GM19395 (cell line): ENCODE results near the gene EME2.

Experiments used
- ATAC-seq: cut with Tn5 transposase; IDR thresholded peaks from one replicate; pipeline ENCODE4 v1.9.1; 2021; ENCODE audit warnings: mild to moderate bottlenecking, moderate library complexity; ENCODE audit not compliant: unreplicated experiment

Gene EME2

GRCh38 chr16:1817276-1817589 lies 44.6 kb downstream of the EME2 start:
- no peak for ATAC-seq

DNA sequence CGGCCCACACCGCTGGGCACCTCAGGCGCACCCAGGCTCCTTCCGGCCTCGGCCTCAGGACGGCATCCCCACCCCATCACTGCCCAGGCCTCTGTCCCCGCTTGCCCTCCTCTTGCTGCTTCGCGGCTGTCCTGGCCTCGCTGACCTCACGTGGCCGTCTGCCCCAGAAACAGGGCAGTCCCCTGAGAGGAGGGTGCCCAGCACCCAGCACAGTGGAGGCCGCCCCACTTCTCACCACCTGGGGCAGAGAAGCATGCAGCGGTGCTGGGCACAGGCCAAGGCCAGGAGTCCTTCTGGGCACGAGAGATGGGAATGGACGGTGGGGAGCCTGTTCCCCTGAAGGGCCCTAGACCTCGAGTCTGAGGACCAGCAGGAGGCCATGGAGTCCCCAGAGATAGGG lies 45.1 kb downstream of the EME2 start:
- no peak for ATAC-seq

DNA sequence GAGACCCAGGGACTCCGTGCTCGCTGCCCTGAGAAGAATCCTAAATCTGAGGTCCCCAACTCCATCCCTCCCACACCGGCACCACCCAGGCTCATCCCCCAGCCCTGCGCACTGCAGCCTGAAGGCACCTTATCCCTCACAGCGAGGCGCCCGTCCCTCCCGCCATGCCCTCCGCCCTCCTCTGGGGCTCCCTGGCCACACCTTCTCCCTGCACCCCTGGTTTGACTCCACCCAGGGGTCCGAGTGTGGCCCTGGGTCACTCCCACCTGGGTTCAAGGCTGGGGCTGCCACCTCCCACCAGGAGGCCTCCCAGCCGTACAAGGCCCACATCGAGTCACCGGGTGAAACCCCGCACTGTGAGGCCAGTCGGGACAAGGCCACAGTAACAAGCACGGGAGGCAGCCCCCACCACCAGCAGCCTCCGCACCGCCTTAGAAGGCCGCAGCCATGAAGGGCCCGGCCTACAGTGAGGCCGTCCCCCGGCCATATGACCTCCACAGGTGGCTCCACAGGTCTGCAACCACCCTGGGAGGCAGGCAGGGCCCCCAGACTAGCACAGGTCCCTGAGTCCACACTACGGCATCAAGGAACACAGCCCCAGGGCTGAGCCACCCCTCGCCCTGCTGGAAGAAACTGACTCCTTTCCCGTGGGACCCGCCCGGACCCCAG lies 45.7 kb downstream of the EME2 start:
- ATAC-seq = no peak

DNA sequence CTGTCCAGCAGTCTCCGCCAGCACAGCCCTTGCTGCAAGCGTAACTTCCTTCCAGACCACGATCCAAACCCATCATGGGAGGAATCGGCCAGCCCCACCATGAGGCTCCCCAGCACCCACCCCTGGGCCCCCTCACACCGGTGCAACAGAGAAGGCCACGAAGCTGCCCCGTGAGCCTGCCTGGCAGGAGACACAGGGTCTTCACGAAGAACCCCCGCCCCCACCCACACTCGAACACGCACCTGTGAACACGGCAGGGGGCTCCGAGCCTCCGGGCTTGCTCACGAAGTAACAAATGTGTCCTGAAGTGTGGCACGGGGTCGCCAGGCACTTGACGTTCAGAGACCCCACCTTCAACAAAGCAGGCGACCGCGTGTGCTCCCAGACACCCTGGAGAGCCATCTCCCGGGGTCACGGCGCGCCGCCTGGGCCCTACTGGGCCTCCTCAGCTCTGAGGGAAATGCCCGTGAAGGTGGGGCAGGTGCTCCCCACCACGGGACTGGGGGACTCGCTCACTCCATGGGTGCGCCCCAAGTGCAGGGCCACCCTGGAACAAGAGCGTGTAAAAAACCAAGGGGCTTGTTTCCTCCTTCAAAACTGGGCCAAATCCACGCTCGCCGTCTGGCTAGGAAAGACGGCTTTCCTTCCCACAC lies 46.4 kb downstream of the EME2 start:
- no peak for ATAC-seq

GRCh38 chr16:1819611-1820010 lies 47.0 kb downstream of the EME2 start:
- ATAC-seq = no peak

DNA sequence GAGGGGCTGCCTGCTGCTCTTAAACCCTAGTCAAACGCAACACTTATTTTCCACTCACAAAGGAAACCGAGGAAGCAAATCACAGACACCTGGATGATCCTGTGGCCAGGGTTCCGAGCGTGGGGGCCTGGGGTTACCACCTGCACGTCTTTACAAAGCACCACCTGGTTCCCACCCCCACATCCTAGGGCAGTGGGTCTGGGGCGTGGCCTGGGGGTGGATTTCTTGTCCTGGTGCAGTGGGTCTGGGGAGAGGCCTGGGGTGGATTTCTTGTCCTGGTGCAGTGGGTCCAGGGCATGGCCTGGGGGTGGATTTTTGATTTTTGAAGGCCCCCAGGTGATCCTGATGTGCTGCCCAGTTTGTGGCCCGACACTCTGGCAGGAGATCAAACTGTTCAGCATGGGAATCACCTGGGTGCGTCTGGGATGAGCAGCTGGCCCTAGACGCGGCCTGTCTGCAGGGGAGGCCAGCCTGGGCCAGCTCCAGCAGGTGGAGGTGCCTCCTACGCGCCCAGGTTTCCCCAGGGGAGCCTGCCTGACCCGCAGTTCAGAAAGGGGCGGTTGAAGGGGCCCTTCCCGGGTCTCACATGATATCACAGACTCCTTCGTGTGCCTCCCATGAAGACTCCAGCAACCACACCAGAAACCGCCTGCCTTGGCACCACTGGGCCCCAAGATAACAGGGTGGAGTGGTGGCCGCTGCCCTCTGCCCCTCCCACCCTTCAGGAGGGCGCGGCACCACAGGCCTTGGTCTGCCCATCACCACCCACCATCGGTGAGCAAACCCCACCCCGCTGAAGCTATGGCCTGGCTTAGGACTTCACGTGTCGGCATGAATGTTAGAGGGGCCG lies 47.7 kb downstream of the EME2 start:
- no peak for ATAC-seq

GRCh38 chr16:1820946-1821290 lies 48.3 kb downstream of the EME2 start:
- ATAC-seq = no peak

DNA sequence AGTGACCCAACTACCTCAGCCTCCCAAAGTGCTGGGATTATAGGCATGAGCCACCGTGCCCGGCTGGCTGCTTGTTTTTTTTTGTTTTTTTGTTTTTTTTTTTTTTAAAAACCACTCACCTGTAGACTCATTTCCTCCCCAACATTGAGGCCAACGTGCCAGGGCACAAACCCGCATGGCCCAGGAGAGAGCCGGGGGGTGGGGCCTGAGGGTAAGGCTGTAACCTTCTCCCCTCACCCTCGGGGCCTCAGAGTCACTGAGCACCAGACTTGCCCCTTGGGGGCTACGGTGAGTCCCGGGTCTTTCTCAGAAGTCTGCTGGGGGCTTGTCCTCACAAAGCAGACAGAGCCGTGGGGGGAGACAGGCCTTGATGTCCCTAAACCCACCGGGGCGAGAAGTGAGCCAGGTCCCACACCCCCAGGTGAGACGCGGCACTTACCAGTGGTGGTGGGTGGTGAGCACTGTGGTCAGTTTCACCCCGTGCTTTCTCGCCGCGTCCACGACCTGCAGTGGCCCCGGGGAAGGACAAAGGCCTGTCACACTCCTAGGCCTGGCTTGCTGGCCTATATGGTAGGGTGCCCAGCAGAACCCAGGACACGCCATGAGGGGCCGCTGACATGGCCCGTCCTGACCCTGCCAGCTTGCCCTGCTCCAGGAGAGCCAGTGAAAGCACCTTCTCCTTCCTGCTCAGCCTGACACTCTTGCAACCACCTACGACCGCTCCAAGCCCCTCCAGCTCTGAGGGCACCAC lies 49.4 kb downstream of the EME2 start:
- no peak for ATAC-seq

DNA sequence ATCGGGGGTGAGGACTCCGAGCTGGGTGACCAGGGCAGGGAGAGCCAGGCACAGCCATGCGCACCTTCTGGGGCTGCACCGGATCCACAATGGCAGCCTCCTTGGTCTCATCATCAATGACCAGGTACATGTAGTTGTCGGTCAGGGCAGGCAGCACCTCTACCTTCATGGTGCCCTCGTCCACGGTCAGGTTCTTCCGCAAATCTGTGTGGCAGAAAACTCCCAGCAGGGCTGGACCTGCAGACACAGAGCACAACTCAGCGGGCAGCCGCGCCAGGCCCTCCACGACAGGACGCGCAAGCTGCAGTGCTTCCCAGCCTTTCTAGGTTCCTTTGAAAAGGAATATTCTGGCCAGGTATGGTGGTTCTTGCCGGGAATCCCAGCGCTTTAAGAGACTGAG lies 50.2 kb downstream of the EME2 start:
- no peak for ATAC-seq

- no peak for ATAC-seq
Measured at GRCh38 chr16:1823821-1824220, 51.2 kb downstream of the EME2 start.

GRCh38 chr16:1825381-1825863 lies 52.8 kb downstream of the EME2 start:
- no peak for ATAC-seq
